Right lobe of liver (tissue), 6 donors: ENCODE results near the gene UBE3D. TPM values are rescaled to one million over a fixed set of nuclear protein-coding genes. Genes with fewer than 3 reads are reported as not detected.

Source experiments
- ATAC-seq, 4 donors: fragments of 200-7000 bp; cut with Tn5 transposase; one replicate each; pipeline ENCODE4 v1.9.1; 2020; ENCODE audit warnings: mild to moderate bottlenecking in 4 of 4, moderate library complexity in 4 of 4
- DNase-seq, 3 donors: peaks; one replicate each; pipeline ENCODE4 v3.0.0-alpha.2; 2020
- H3K27ac ChIP-seq, 3 donors: fragments of 200-600 bp; one replicate each; pipeline ENCODE4 v1.8.0; 2022
- H3K27me3 ChIP-seq, 2 donors: fragments of 200-600 bp; one replicate each; pipeline ENCODE4 v1.8.0; 2022
- H3K36me3 ChIP-seq, 4 donors: fragments of 200-600 bp; sonication (generic) in 1 of 4; one replicate each; pipeline versions ENCODE4 v1.5.1 to v1.8.0; 2017 to 2022; ENCODE audit warnings: control low read depth in 1 of 4
- H3K4me1 ChIP-seq, 4 donors: fragments of 200-600 bp; sonication (generic) in 1 of 4; one replicate each; pipeline versions ENCODE4 v1.5.1 to v1.8.0; 2017 to 2022; ENCODE audit warnings: control low read depth in 1 of 4
- H3K4me3 ChIP-seq, 3 donors: fragments of 200-600 bp; one replicate each; pipeline ENCODE4 v1.8.0; 2022
- H3K9me3 ChIP-seq, 4 donors: fragments of 200-600 bp; sonication (generic) in 1 of 4; one replicate each; pipeline versions ENCODE4 v1.5.1 to v1.8.0; 2017 to 2022; ENCODE audit warnings: control low read depth in 1 of 4
- POLR2A ChIP-seq: fragments of 450-650 bp; IDR thresholded peaks from one replicate; pipeline ENCODE4 v1.6.1; 2017; ENCODE audit warnings: antibody characterized with exemption, mild to moderate bottlenecking
- WGBS: methylation state at CpG from one replicate; pipeline ENCODE4 v1.1.6; 2018; ENCODE audit warnings: low coverage, low lambda C conversion rate; ENCODE audit not compliant: insufficient coverage; ENCODE audit errors: missing lambda C conversion rate; 5-methylcytosine and 5-hydroxymethylcytosine counted together
- intact Hi-C, 2 donors: fragments of 100-400 bp; cut with DNase I; formaldehyde crosslinking; loops; one replicate each; pipeline versions ENCODE4 v1.11.2 to v1.14.1; 2022
- total RNA-seq, 6 experiments: library from RNA; depleted of rRNA in 2 of 6; stranded (reverse); fragments of >200 nt in 2 of 6; fragmentation: NEBNext Ultra II Directional in 3 of 6; extraction: Animal tissue kit (Norgen Biotek cat#: 25700) in 3 of 6; gene quantifications; one replicate each; pipeline versions ENCODE4 v1.1.0 to v1.2.4, GENCODE V29; 2016 to 2023
- TF ChIP-seq, protein P1 (sequence below), 4 donors: fragments of 200-600 bp in 3 of 4; fragments of 450-650 bp in 1 of 4; IDR thresholded peaks; one replicate each; pipeline versions ENCODE4 v1.5.1 to v1.8.0; 2016 to 2022; ENCODE audit warnings: antibody characterized with exemption in 4 of 4, mild to moderate bottlenecking in 2 of 4
- donor health status: DM: no; HTN: yes; CAD: no.
- donor health status: DM: no; HTN: no; CAD: no.
- donor health status: DM: no; HTN: no; CAD: no.
- donor health status: DM: no; HTN: yes; CAD: no.
- donor health status: DM: no; HTN: yes; CAD: no.

Gene UBE3D
- total RNA-seq, 6 experiments from 2014 or later = 1.6 to 4.8 (median 2.1) TPM

DNA sequence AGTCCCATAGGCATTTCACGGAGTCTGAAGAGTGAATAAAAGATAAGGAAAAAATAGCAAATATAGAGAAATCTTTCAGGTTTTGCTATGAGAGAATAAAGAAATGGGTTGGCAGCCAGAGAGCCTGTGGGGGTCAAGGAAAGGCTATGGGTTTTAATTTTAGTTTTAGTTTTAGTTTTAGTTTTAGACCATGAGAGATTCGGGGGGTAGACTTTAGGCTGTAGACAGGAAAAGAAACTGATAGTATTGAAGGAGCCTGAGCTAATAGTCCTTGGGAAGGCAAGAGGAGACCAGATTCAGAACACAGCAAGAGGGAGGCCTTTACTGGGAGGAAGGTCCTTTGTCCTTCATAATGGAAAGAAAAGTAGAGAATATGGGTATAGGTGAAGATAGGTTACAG lies 21.1 kb upstream of the UBE3D start:
- intact Hi-C loops = no loop called here
- WGBS = 43% methylated on average over 2 of the region's 2 CpGs

DNA sequence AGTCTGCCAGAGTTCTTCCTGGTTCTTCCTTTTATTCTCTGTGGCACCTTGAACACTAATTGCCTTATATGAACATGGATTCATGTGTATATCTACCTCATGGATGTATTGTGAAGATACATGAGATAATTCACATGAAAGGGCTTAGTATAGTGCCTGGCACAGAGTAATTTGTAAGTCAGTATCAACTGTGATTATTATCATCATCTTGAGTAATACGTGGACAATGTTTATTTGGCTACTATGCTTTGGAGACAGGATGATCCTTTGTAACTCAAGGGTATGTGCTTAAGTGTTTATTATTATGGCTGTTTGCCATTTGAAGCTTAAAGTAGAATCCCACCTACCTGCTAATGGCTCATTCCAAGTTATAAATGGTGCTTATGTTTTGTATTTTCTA lies 17.8 kb upstream of the UBE3D start:
- H3K4me3 ChIP-seq = no peak overlapping the region
- intact Hi-C loops = no loop called here
- WGBS = 31% methylated on average over 1 of the region's 1 CpG
- no peak overlapping the region for H3K27ac ChIP-seq
- TF ChIP-seq POLR2A = no peak
- TF ChIP-seq, protein P1, sequence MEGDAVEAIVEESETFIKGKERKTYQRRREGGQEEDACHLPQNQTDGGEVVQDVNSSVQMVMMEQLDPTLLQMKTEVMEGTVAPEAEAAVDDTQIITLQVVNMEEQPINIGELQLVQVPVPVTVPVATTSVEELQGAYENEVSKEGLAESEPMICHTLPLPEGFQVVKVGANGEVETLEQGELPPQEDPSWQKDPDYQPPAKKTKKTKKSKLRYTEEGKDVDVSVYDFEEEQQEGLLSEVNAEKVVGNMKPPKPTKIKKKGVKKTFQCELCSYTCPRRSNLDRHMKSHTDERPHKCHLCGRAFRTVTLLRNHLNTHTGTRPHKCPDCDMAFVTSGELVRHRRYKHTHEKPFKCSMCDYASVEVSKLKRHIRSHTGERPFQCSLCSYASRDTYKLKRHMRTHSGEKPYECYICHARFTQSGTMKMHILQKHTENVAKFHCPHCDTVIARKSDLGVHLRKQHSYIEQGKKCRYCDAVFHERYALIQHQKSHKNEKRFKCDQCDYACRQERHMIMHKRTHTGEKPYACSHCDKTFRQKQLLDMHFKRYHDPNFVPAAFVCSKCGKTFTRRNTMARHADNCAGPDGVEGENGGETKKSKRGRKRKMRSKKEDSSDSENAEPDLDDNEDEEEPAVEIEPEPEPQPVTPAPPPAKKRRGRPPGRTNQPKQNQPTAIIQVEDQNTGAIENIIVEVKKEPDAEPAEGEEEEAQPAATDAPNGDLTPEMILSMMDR (IDR thresholded peaks at IDR 0.05) = no peak
- no peaks in the 10 kb centered on the region for H3K4me1 ChIP-seq
- DNase-seq (no peak), ATAC-seq (no peak)
- H3K36me3 ChIP-seq = no peaks in the 10 kb centered on the region
- no peaks in the 10 kb centered on the region for H3K9me3 ChIP-seq
- no peaks in the 10 kb centered on the region for H3K27me3 ChIP-seq

More for the DNA sequence above, 21.1 kb upstream of the UBE3D start:
- Histone ChIP-seq H3K4me3 (no peak overlapping the region), H3K27me3 (no peaks in the 10 kb centered on the region), H3K4me1 (no peaks in the 10 kb centered on the region), H3K36me3 (no peaks in the 10 kb centered on the region), H3K9me3 (no peaks in the 10 kb centered on the region), H3K27ac (no peak overlapping the region)
- DNase-seq (no peak), ATAC-seq (peak in 3 of 4 donors; percentile 35 to 62 (median 40))
- no peak for TF ChIP-seq POLR2A
- TF ChIP-seq, protein P1 (IDR thresholded peaks at IDR 0.05) = no peak

GRCh38 chr6:83073615-83074014 lies 8.0 kb upstream of the UBE3D start:
- intact Hi-C loops = no loop called here
- Histone ChIP-seq H3K9me3 (no peaks in the 10 kb centered on the region), H3K27me3 (no peaks in the 10 kb centered on the region), H3K4me3 (no peak overlapping the region), H3K4me1 (peaks cover 0 to 3% (median 0%) of the 10 kb centered on the region in 4 donors), H3K36me3 (no peaks in the 10 kb centered on the region), H3K27ac (no peak overlapping the region)
- whole genome bisulfite sequencing = 60% methylated on average over 1 of the region's 1 CpG
- no peak for TF ChIP-seq POLR2A
- TF ChIP-seq, protein P1 (IDR thresholded peaks at IDR 0.05) = no peak
- ATAC-seq (peak in 3 of 4 donors; percentile 37 to 61 (median 44)), DNase-seq (no peak)

DNA sequence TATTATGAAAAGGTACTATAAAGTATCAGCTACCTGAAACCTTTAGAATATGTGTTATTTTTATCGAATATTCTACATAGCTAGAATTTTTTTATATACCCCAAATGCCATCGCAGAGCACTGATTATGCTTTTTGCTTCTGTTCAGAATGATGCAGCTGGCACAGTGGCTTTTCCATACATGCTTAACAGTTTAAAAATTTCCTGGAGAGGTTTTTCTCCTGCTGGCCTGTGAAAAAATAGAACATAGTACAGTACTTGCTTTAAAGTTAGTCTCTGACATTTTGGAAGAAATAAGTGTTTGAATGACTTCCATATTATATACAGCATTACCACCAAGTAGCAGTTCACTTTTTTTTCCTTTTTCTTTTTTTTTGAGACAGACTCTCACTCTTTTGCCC lies 7.1 kb upstream of the UBE3D start:
- Histone ChIP-seq H3K27ac (no peak overlapping the region), H3K4me1 (peaks cover 0 to 7% (median 0%) of the 10 kb centered on the region in 4 donors), H3K4me3 (no peak overlapping the region), H3K36me3 (no peaks in the 10 kb centered on the region), H3K9me3 (no peaks in the 10 kb centered on the region), H3K27me3 (no peaks in the 10 kb centered on the region)
- intact Hi-C loops = no loop called here
- WGBS = 92% methylated on average over 2 of the region's 2 CpGs
- ATAC-seq = no peak
- DNase-seq = no peak
- TF ChIP-seq POLR2A = no peak
- TF ChIP-seq, protein P1 (IDR thresholded peaks at IDR 0.05) = no peak

DNA sequence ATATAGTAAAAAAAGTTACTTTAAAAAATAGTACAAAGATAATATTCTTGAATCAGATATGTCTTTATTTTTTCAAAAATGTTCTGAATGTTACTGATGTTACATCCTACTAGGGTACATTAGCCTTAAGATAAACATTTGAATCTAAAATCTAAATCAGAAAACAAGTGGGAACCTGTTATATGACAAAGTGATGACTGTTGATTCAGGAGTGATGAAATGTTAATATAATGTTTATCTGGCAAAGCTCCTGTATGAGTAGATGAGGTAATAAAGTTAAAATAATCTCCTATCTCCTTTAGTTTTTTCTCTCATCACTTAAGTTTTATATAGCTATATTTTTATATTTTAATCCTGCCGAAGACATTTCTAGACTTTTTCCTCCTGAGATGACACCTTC lies 6.1 kb upstream of the UBE3D start:
- Histone ChIP-seq H3K4me3 (no peak overlapping the region), H3K36me3 (no peaks in the 10 kb centered on the region), H3K27me3 (no peaks in the 10 kb centered on the region), H3K9me3 (no peaks in the 10 kb centered on the region), H3K27ac (no peak overlapping the region), H3K4me1 (peaks cover 0 to 7% (median 0%) of the 10 kb centered on the region in 4 donors)
- TF ChIP-seq, protein P1 (IDR thresholded peaks at IDR 0.05) = no peak
- TF ChIP-seq POLR2A = no peak
- ATAC-seq (peak in 1 of 4 donors; percentile 4), DNase-seq (no peak)
- WGBS = 80% methylated on average over 1 of the region's 1 CpG
- intact Hi-C loops = no loop called here
